ENCODE results near the gene ASZ1. TPM values are rescaled to one million over a fixed set of nuclear protein-coding genes. Genes with fewer than 3 reads are reported as not detected.

Gene ASZ1
- total RNA-seq, 1 experiment from 2014 or later: not detected

DNA sequence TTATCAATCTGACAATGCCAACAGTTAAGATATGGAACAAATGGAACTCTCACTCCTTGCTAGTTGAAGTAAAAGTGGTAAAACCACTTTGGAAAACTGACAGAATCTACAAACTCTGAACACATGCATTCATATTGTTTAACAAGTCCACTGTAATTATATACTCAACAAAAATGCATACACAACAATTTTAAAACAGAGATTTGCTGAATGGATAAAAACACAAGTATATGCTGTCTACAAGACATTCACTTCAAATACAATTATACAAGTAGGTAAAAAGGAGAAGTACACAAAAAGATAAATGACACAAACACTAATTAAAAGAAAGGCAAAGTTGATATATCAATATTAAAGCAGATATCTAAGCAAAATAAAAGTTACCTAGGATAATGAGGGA is 95.3 kb downstream of the ASZ1 start:
- no peak overlapping the region for H2AFZ ChIP-seq (ENCODE audit: low read depth, low read length, poor library complexity, severe bottlenecking)
- no peaks in the 10 kb centered on the region for H3K36me3 ChIP-seq (ENCODE audit: control insufficient read depth in 1 of 2, insufficient read depth in 2 of 2, low read length in 2 of 2)
- TF ChIP-seq ZNF274 (IDR thresholded peaks at IDR 0.05; ENCODE audit: low read depth, low read length): no peak
- no peak for TF ChIP-seq EGR1 (IDR thresholded peaks at IDR 0.05; ENCODE audit: low read depth)
- TF ChIP-seq ZFX (IDR thresholded peaks at IDR 0.05): no peak
- TF ChIP-seq, protein P1, sequence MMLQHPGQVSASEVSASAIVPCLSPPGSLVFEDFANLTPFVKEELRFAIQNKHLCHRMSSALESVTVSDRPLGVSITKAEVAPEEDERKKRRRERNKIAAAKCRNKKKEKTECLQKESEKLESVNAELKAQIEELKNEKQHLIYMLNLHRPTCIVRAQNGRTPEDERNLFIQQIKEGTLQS (IDR thresholded peaks at IDR 0.05): no peak
- no peak for TF ChIP-seq POLR2A (IDR thresholded peaks at IDR 0.05; ENCODE audit: borderline replicate concordance, extremely low read depth, insufficient read depth, insufficient read length)
- no peak for TF ChIP-seq YY1 (IDR thresholded peaks at IDR 0.05; ENCODE audit: extremely low read depth, insufficient replicate concordance, low read depth, low read length)
- TF ChIP-seq, protein P2, sequence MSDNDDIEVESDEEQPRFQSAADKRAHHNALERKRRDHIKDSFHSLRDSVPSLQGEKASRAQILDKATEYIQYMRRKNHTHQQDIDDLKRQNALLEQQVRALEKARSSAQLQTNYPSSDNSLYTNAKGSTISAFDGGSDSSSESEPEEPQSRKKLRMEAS (IDR thresholded peaks at IDR 0.05): no peak
- TF ChIP-seq CEBPB (IDR thresholded peaks at IDR 0.05; ENCODE audit: low read depth): no peak
- ChIA-PET CTCF (no interaction called here), RAD21 (ENCODE audit: low non-redundant PET in 1 of 2, low total read pairs in 2 of 2, uncharacterized antibody in 2 of 2, unreplicated experiment in 2 of 2) (no interaction called here), POLR2A (no interaction called here)
- H3K27ac ChIP-seq (ENCODE audit: low read depth, low read length): no peak overlapping the region
- no peaks in the 10 kb centered on the region for H3K4me1 ChIP-seq (ENCODE audit: control insufficient read depth in 1 of 2, insufficient read depth in 2 of 2, low read length in 2 of 2)
- no peak overlapping the region for H3K9ac ChIP-seq (ENCODE audit: low read length)
- no peaks in the 10 kb centered on the region for H3K79me2 ChIP-seq (ENCODE audit: insufficient read depth, low read length)
- H3K9me2 ChIP-seq (ENCODE audit: insufficient read depth): no peaks in the 10 kb centered on the region
- ATAC-seq: no peak
- H3K4me2 ChIP-seq (ENCODE audit: low read length): no peak overlapping the region
- no peak for DNase-seq (ENCODE audit: low read depth, low spot score)
- intact Hi-C loops (cut with micrococcal nuclease): no loop called here
- BruUV-seq (replicated peaks): no TSS peak
- H4K20me1 ChIP-seq (ENCODE audit: insufficient read depth): no peaks in the 10 kb centered on the region
- no peak overlapping the region for H3K4me3 ChIP-seq (replicated peaks in 1 of 2; ENCODE audit: low read depth in 1 of 2, low read length in 2 of 2)
- no peaks in the 10 kb centered on the region for H3K27me3 ChIP-seq (ENCODE audit: insufficient read depth, low read length)
- H3K9me3 ChIP-seq (ENCODE audit: control insufficient read depth in 1 of 2, insufficient read depth in 1 of 2, low read depth in 1 of 2, low read length in 2 of 2): peaks cover 0 to 4% of the 10 kb centered on the region in 2 experiments; a peak in 1 of 4 replicates

DNA sequence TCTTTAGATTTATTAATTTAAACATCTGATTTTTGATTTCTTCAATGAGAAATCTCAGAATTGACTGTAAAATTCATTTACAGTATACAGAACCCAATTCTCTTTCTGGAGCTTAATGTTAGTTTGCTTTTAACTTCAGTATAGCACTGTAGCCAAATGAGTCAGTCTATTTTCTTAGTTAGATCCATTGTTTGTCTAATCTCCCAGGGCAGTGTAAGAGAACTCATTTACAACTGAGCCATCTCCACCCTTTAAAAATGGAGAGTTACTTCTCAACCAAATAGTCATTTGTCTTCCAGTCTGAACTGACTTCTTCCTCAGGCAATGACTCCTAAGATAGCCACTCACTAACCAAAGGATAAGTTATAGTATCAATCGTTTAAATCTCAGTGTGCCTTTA is 101.5 kb downstream of the ASZ1 start:
- H3K9ac ChIP-seq (ENCODE audit: low read length): no peak overlapping the region
- CTCF ChIA-PET: no interaction called here
- no peaks in the 10 kb centered on the region for H3K4me1 ChIP-seq (ENCODE audit: control insufficient read depth in 1 of 2, insufficient read depth in 2 of 2, low read length in 2 of 2)
- BruUV-seq (replicated peaks): no TSS peak
- no peak overlapping the region for H3K4me3 ChIP-seq (replicated peaks in 1 of 2; ENCODE audit: low read depth in 1 of 2, low read length in 2 of 2)
- ATAC-seq (no peak), DNase-seq (ENCODE audit: low read depth, low spot score) (no peak)
- peaks cover 0 to 7% of the 10 kb centered on the region in 2 experiments; a peak in 1 of 4 replicates for H3K9me3 ChIP-seq (ENCODE audit: control insufficient read depth in 1 of 2, insufficient read depth in 1 of 2, low read depth in 1 of 2, low read length in 2 of 2)
- no peak overlapping the region for H3K4me2 ChIP-seq (ENCODE audit: low read length)
- RAD21 ChIA-PET (ENCODE audit: low non-redundant PET in 1 of 2, low total read pairs in 2 of 2, uncharacterized antibody in 2 of 2, unreplicated experiment in 2 of 2): no interaction called here
- no peaks in the 10 kb centered on the region for H3K27me3 ChIP-seq (ENCODE audit: insufficient read depth, low read length)
- H3K9me2 ChIP-seq (ENCODE audit: insufficient read depth): no peaks in the 10 kb centered on the region
- no peaks in the 10 kb centered on the region for H3K36me3 ChIP-seq (ENCODE audit: control insufficient read depth in 1 of 2, insufficient read depth in 2 of 2, low read length in 2 of 2)
- intact Hi-C loops (cut with micrococcal nuclease): no loop called here
- H3K79me2 ChIP-seq (ENCODE audit: insufficient read depth, low read length): no peaks in the 10 kb centered on the region
- H2AFZ ChIP-seq (ENCODE audit: low read depth, low read length, poor library complexity, severe bottlenecking): no peak overlapping the region
- no peaks in the 10 kb centered on the region for H4K20me1 ChIP-seq (ENCODE audit: insufficient read depth)
- POLR2A ChIA-PET: no interaction called here
- no peak overlapping the region for H3K27ac ChIP-seq (ENCODE audit: low read depth, low read length)
- TF ChIP-seq, protein P1 (IDR thresholded peaks at IDR 0.05): no peak
- TF ChIP-seq, protein P2 (IDR thresholded peaks at IDR 0.05): no peak
- TF ChIP-seq, protein P3, sequence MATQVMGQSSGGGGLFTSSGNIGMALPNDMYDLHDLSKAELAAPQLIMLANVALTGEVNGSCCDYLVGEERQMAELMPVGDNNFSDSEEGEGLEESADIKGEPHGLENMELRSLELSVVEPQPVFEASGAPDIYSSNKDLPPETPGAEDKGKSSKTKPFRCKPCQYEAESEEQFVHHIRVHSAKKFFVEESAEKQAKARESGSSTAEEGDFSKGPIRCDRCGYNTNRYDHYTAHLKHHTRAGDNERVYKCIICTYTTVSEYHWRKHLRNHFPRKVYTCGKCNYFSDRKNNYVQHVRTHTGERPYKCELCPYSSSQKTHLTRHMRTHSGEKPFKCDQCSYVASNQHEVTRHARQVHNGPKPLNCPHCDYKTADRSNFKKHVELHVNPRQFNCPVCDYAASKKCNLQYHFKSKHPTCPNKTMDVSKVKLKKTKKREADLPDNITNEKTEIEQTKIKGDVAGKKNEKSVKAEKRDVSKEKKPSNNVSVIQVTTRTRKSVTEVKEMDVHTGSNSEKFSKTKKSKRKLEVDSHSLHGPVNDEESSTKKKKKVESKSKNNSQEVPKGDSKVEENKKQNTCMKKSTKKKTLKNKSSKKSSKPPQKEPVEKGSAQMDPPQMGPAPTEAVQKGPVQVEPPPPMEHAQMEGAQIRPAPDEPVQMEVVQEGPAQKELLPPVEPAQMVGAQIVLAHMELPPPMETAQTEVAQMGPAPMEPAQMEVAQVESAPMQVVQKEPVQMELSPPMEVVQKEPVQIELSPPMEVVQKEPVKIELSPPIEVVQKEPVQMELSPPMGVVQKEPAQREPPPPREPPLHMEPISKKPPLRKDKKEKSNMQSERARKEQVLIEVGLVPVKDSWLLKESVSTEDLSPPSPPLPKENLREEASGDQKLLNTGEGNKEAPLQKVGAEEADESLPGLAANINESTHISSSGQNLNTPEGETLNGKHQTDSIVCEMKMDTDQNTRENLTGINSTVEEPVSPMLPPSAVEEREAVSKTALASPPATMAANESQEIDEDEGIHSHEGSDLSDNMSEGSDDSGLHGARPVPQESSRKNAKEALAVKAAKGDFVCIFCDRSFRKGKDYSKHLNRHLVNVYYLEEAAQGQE (IDR thresholded peaks at IDR 0.05; ENCODE audit: low read depth): no peak
- TF ChIP-seq ZNF274 (IDR thresholded peaks at IDR 0.05; ENCODE audit: low read depth, low read length) (no peak), TCF7L2 (IDR thresholded peaks at IDR 0.05; ENCODE audit: borderline replicate concordance, extremely low read depth, insufficient read depth, insufficient read length) (no peak), CEBPB (IDR thresholded peaks at IDR 0.05; ENCODE audit: low read depth) (no peak), JUND (IDR thresholded peaks at IDR 0.05) (no peak), EZH2 (IDR thresholded peaks at IDR 0.05) (no peak), SIN3A (IDR thresholded peaks at IDR 0.05; ENCODE audit: low read depth) (no peak)
- TF ChIP-seq, protein P4, sequence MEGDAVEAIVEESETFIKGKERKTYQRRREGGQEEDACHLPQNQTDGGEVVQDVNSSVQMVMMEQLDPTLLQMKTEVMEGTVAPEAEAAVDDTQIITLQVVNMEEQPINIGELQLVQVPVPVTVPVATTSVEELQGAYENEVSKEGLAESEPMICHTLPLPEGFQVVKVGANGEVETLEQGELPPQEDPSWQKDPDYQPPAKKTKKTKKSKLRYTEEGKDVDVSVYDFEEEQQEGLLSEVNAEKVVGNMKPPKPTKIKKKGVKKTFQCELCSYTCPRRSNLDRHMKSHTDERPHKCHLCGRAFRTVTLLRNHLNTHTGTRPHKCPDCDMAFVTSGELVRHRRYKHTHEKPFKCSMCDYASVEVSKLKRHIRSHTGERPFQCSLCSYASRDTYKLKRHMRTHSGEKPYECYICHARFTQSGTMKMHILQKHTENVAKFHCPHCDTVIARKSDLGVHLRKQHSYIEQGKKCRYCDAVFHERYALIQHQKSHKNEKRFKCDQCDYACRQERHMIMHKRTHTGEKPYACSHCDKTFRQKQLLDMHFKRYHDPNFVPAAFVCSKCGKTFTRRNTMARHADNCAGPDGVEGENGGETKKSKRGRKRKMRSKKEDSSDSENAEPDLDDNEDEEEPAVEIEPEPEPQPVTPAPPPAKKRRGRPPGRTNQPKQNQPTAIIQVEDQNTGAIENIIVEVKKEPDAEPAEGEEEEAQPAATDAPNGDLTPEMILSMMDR (IDR thresholded peaks at IDR 0.05 in 2 of 3, conservative IDR thresholded peaks at IDR 0.05 in 1 of 3; ENCODE audit: borderline replicate concordance in 1 of 3, insufficient read depth in 1 of 3, low read depth in 2 of 3, low read length in 2 of 3): no peak

Data from HCT116 (cell line).